GM12878 (cell line): ENCODE data around the gene ADGRD2. TPM values are rescaled to one million over a fixed set of nuclear protein-coding genes. Genes with fewer than 3 reads are reported as not detected.

ENCODE experiments used
- ATF7 ChIP-seq: fragments of 450-650 bp; IDR thresholded peaks from 2 replicates; pipeline ENCODE4 v1.6.1; 2016; ENCODE audit warnings: low read depth, mild to moderate bottlenecking
- CBFB ChIP-seq: IDR thresholded peaks from 2 replicates; pipeline ENCODE4 v1.6.1; 2016; ENCODE audit warnings: antibody characterized with exemption, low read depth
- CEBPZ ChIP-seq: fragments of 150-350 bp; IDR thresholded peaks from 2 replicates; pipeline ENCODE4 v1.6.1; 2016; ENCODE audit warnings: low read depth, low read length
- CREB1 ChIP-seq: IDR thresholded peaks from 2 replicates; pipeline ENCODE4 v1.6.1; 2012; ENCODE audit warnings: low read depth, mild to moderate bottlenecking, inconsistent platforms
- E2F4 ChIP-seq: IDR thresholded peaks from 2 replicates; pipeline ENCODE4 v1.6.1; 2012; ENCODE audit warnings: low read depth, low read length, improper control_type of control experiment
- E4F1 ChIP-seq: fragments of 450-650 bp; IDR thresholded peaks from 2 replicates; pipeline ENCODE4 v1.6.1; 2018; ENCODE audit warnings: borderline replicate concordance, mild to moderate bottlenecking; ENCODE audit not compliant: partially characterized antibody
- ETV6 ChIP-seq, 2 experiments: fragments of 450-650 bp in 1 of 2; IDR thresholded peaks in 1 of 2; conservative IDR thresholded peaks in 1 of 2; 2 replicates each; pipeline ENCODE4 v1.6.1; 2014; ENCODE audit warnings: antibody characterized with exemption in 1 of 2, borderline replicate concordance in 1 of 2, low read depth in 1 of 2, mild to moderate bottlenecking in 1 of 2, moderate library complexity in 1 of 2
- HDAC2 ChIP-seq: fragments of 200-600 bp; sonication (generic); IDR thresholded peaks from 2 replicates; pipeline ENCODE4 v1.6.1; 2017
- NBN ChIP-seq: fragments of 450-650 bp; IDR thresholded peaks from 2 replicates; pipeline ENCODE4 v1.6.1; 2016
- NFIC ChIP-seq: IDR thresholded peaks from 2 replicates; pipeline ENCODE4 v1.6.1; 2012; ENCODE audit warnings: low read depth, mild to moderate bottlenecking, inconsistent platforms, low read length, moderate library complexity
- NFXL1 ChIP-seq: fragments of 450-650 bp; IDR thresholded peaks from 2 replicates; pipeline ENCODE4 v1.6.1; 2017; ENCODE audit warnings: antibody characterized with exemption, mild to moderate bottlenecking, borderline replicate concordance
- PML ChIP-seq: IDR thresholded peaks from 2 replicates; pipeline ENCODE4 v1.6.1; 2012; ENCODE audit warnings: low read length, inconsistent platforms
- SIN3A ChIP-seq: IDR thresholded peaks from 2 replicates; pipeline ENCODE4 v1.6.1; 2012; ENCODE audit warnings: low read depth, low read length, improper control_type of control experiment
- SREBF1 ChIP-seq: IDR thresholded peaks from 2 replicates; pipeline ENCODE4 v1.6.1; 2012; ENCODE audit warnings: mild to moderate bottlenecking, low read length
- TAF1 ChIP-seq: IDR thresholded peaks from 2 replicates; pipeline ENCODE4 v1.6.1; 2011; ENCODE audit warnings: mild to moderate bottlenecking, low read depth, low read length, borderline replicate concordance
- TCF7 ChIP-seq: IDR thresholded peaks from 2 replicates; pipeline ENCODE4 v1.6.1; 2014; ENCODE audit warnings: antibody characterized with exemption, borderline replicate concordance
- YY1 ChIP-seq: IDR thresholded peaks from 2 replicates; pipeline ENCODE4 v1.6.1; 2011; ENCODE audit warnings: low read depth, mild to moderate bottlenecking, low read length
- ZNF687 ChIP-seq: fragments of 450-650 bp; IDR thresholded peaks from 2 replicates; pipeline ENCODE4 v1.6.1; 2017; ENCODE audit warnings: mild to moderate bottlenecking, moderate library complexity
- polyA plus RNA-seq, 11 experiments: library from polyadenylated mRNA; depleted of rRNA in 4 of 11; unstranded in 6 of 11; stranded (reverse) in 5 of 11; fragments of >200 nt; fragmentation: Nextera tagmentation in 4 of 11; fragmentation: Illumina TruSeq in 1 of 11; extraction: Ambion mirVana in 4 of 11; extraction: Trizol in 1 of 11; gene quantifications; 1 replicate in 1 of 11; 2 replicates in 10 of 11; pipeline versions ENCODE4 v1.2.1 to v1.2.3, GENCODE V29; 2011 to 2016; ENCODE audit warnings: inconsistent platforms in 2 of 11, missing spikeins in 2 of 11, low read depth in 1 of 11
- total RNA-seq, 4 experiments: library from RNA; depleted of rRNA in 3 of 4; stranded (reverse); fragments of >200 nt in 3 of 4; fragmentation: Illumina TruSeq in 1 of 4; extraction: Trizol in 1 of 4; gene quantifications; 2 replicates each; pipeline versions ENCODE4 v1.2.1 to v1.2.3, GENCODE V29; 2013 to 2021

ADGRD2 gene
- total and polyA plus RNA-seq, 10 of the 15 experiments (the other 5 are each of a cell fraction or from before 2014, with no cell fraction given), result not detected

- TF ChIP-seq E4F1 (no peak), TCF7 (no peak), ETV6 (conservative IDR thresholded peaks at IDR 0.05 in 1 of 2, IDR thresholded peaks at IDR 0.05 in 1 of 2; ENCODE audit: borderline replicate concordance in 1 of 2, low read depth in 1 of 2) (no peak), ZNF687 (no peak), CBFB (peak; percentile 64; the same call in 1 of the 2 replicates), PML (peak; percentile 66; the same call in 1 of the 2 replicates), SIN3A (no peak), CEBPZ (peak; percentile 58; the same call in 1 of the 2 replicates), CREB1 (peak; percentile 81), ATF7 (no peak; the same call in none of the 2 replicates), SREBF1 (peak; percentile 82), HDAC2 (peak; percentile 97), NFXL1 (no peak), NFIC (no peak; the same call in 1 of the 2 replicates), YY1 (peak; percentile 99), TAF1 (peak; percentile 95), NBN (peak; percentile 90), E2F4 (no peak)
Measured at GRCh38 chr9:124415102-124415851, 35.0 kb upstream of the ADGRD2 start, which contains the start of gene PSMB7 (continued).
